IMR-90 (cell line): Measurements from ENCODE around the gene ALDH1B1.

Experiments used
- BHLHE40 ChIP-seq: fragments of 150-350 bp; IDR thresholded peaks from 2 replicates; pipeline ENCODE4 v1.6.1; 2016; ENCODE audit warnings: mild to moderate bottlenecking, low read depth, low read length
- CHD1 ChIP-seq: IDR thresholded peaks from 2 replicates; pipeline ENCODE4 v1.6.1; 2012; ENCODE audit warnings: low read depth, low read length, improper control_type of control experiment
- FOS ChIP-seq: fragments of 150-350 bp; IDR thresholded peaks from 2 replicates; pipeline ENCODE4 v1.6.1; 2016; ENCODE audit warnings: low read depth, low read length
- MAZ ChIP-seq: IDR thresholded peaks from 2 replicates; pipeline ENCODE4 v1.6.1; 2012; ENCODE audit warnings: low read depth, mild to moderate bottlenecking, low read length, improper control_type of control experiment, moderate library complexity, borderline replicate concordance
- NFE2L2 ChIP-seq: fragments of 150-350 bp; IDR thresholded peaks from 2 replicates; pipeline ENCODE4 v1.6.1; 2016; ENCODE audit warnings: low read depth, mild to moderate bottlenecking, low read length
- POLR2A ChIP-seq: IDR thresholded peaks from 2 replicates; pipeline ENCODE4 v1.6.1; 2012; ENCODE audit warnings: mild to moderate bottlenecking, low read depth, low read length
- RAD21 ChIP-seq: IDR thresholded peaks from 2 replicates; pipeline ENCODE4 v1.6.1; 2012; ENCODE audit warnings: low read length, improper control_type of control experiment
- TF ChIP-seq, protein P1 (sequence below): conservative IDR thresholded peaks from 2 replicates; pipeline ENCODE4 v1.5.1; 2012; ENCODE audit warnings: mild to moderate bottlenecking, low read depth, low read length, improper control_type of control experiment

DNA sequence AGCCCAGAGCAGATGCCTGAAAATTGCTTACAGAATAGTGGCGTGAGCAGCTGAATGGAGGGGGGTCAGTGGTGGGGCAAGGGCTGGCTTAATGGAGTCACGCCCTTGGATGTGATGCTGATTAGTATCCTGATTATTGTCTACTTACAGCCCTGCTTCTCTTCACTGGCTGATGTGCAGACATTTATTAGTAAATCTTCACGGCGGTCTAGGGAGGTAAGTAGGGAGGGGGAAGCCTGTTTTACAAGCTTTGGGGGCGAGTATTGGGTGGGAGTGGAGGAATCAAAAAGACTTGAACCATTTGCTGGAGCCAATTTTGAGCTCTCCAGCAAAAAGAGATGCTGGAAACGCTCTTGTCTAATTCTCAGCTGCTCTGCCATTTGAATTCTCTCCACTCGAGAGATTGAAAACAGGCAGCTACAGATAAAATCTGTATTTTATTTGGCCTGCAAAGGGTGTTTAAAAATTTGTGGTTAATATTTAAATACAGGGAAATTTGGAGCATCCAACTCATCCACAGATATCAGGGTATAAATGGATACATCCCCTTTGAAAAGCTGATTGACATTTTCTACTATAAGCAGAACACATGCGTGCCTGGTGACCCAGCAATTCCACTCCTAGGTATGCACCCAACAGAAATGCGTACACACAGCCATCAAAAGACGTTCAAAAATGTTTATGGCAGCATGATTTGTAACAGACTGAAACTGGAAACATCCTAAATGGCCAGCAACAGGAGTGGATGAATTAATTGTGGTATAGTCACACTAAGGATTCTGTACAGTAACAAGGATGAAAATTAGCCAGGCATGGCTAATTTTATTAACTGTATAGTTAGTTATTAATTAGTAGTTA lies 19.5 kb upstream of the ALDH1B1 start:
- TF ChIP-seq, protein P1, sequence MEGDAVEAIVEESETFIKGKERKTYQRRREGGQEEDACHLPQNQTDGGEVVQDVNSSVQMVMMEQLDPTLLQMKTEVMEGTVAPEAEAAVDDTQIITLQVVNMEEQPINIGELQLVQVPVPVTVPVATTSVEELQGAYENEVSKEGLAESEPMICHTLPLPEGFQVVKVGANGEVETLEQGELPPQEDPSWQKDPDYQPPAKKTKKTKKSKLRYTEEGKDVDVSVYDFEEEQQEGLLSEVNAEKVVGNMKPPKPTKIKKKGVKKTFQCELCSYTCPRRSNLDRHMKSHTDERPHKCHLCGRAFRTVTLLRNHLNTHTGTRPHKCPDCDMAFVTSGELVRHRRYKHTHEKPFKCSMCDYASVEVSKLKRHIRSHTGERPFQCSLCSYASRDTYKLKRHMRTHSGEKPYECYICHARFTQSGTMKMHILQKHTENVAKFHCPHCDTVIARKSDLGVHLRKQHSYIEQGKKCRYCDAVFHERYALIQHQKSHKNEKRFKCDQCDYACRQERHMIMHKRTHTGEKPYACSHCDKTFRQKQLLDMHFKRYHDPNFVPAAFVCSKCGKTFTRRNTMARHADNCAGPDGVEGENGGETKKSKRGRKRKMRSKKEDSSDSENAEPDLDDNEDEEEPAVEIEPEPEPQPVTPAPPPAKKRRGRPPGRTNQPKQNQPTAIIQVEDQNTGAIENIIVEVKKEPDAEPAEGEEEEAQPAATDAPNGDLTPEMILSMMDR = no peak
- TF ChIP-seq POLR2A (no peak), MAZ (no peak), FOS (no peak), BHLHE40 (no peak), NFE2L2 (no peak), RAD21 (no peak), CHD1 (no peak)
